OCI-LY7 (cell line): ENCODE results near the gene ERI3.

Experiments
- CTCF ChIP-seq: fragments of 200-600 bp; sonication (generic); conservative IDR thresholded peaks from 2 replicates; pipeline ENCODE4 v1.5.1; 2014; ENCODE audit warnings: mild to moderate bottlenecking, antibody characterized with exemption, low read length, moderate library complexity, mixed read lengths
- EZH2phosphoT487 ChIP-seq: fragments of 200-600 bp; sonication (generic); IDR thresholded peaks from 2 replicates; pipeline ENCODE4 v1.6.1; 2018; ENCODE audit warnings: low read depth, borderline replicate concordance, mild to moderate bottlenecking, mixed run types, antibody characterized with exemption, low read length, moderate library complexity, mixed read lengths

GRCh38 chr1:44275296-44275962 is 79.6 kb downstream of the ERI3 start:
- TF ChIP-seq CTCF = no peak
- TF ChIP-seq EZH2phosphoT487 = no peak
